ENCODE data around the gene PRR19.

Gene PRR19

GRCh38 chr19:42271861-42272534, 29.9 kb upstream of the PRR19 start:
- no peak for DNase-seq

GRCh38 chr19:42272535-42272897, 29.4 kb upstream of the PRR19 start:
- DNase-seq: no peak

GRCh38 chr19:42272989-42273406, 28.9 kb upstream of the PRR19 start:
- peak; percentile 16 for DNase-seq

GRCh38 chr19:42273407-42274064, 28.4 kb upstream of the PRR19 start:
- DNase-seq: peak; percentile 13

GRCh38 chr19:42274065-42274682, 27.8 kb upstream of the PRR19 start:
- DNase-seq: no peak

- no peak for DNase-seq
Measured at GRCh38 chr19:42275103-42275502, 26.8 kb upstream of the PRR19 start.

- DNase-seq: no peak
Measured at GRCh38 chr19:42275517-42275916, 26.4 kb upstream of the PRR19 start.

- no peak for DNase-seq
Measured at GRCh38 chr19:42276284-42276683, 25.6 kb upstream of the PRR19 start.

- DNase-seq: no peak
Measured at GRCh38 chr19:42276821-42277220, 25.1 kb upstream of the PRR19 start.

- no peak for DNase-seq
Measured at GRCh38 chr19:42277821-42278451, 24.0 kb upstream of the PRR19 start.

GRCh38 chr19:42278452-42279154, 23.3 kb upstream of the PRR19 start:
- DNase-seq: no peak

GRCh38 chr19:42279155-42279901, 22.6 kb upstream of the PRR19 start:
- DNase-seq: no peak

- DNase-seq: peak; percentile 87
Measured at GRCh38 chr19:42279902-42280814, 21.8 kb upstream of the PRR19 start.

- DNase-seq: no peak
Measured at GRCh38 chr19:42280815-42281145, 21.2 kb upstream of the PRR19 start.

- peak; percentile 50 for DNase-seq
Measured at GRCh38 chr19:42281146-42281826, 20.6 kb upstream of the PRR19 start.

GRCh38 chr19:42281827-42282762, 19.8 kb upstream of the PRR19 start:
- DNase-seq: no peak

GRCh38 chr19:42282819-42283187, 19.1 kb upstream of the PRR19 start:
- DNase-seq: no peak

GRCh38 chr19:42283188-42284065, 18.5 kb upstream of the PRR19 start:
- DNase-seq: peak; percentile 96

- DNase-seq: no peak
Measured at GRCh38 chr19:42284066-42284501, 17.8 kb upstream of the PRR19 start.

All from activated T-cell treated with anti-CD3 and anti-CD28 coated beads, Interleukin-2, amount 50 U/mL, for 1 hour (primary cell).